H9 (cell line): ENCODE results near the gene DNAJC21. TPM values are rescaled to one million over a fixed set of nuclear protein-coding genes. Genes with fewer than 3 reads are reported as not detected.

Experiments
- DNase-seq: peaks from one replicate; pipeline ENCODE4 v3.0.0-alpha.2; 2017
- H2AFZ ChIP-seq: one replicate; pipeline ENCODE4 v1.6.1; 2013; ENCODE audit warnings: mild to moderate bottlenecking, low read length, control low read depth, moderate library complexity
- H2AK5ac ChIP-seq: 2 replicates; pipeline ENCODE4 v1.6.1; 2013; ENCODE audit warnings: low read length, control low read depth, mixed read lengths; ENCODE audit not compliant: insufficient read length
- H2BK120ac ChIP-seq: one replicate; pipeline ENCODE4 v1.6.1; 2013; ENCODE audit warnings: low read depth, mild to moderate bottlenecking, low read length, control low read depth, inconsistent platforms; ENCODE audit not compliant: poor library complexity, severe bottlenecking
- H2BK12ac ChIP-seq: 2 replicates; pipeline ENCODE4 v1.6.1; 2013; ENCODE audit warnings: low read length, control low read depth, mixed read lengths, low read depth; ENCODE audit not compliant: insufficient read length
- H2BK15ac ChIP-seq: 2 replicates; pipeline ENCODE4 v1.6.1; 2013; ENCODE audit warnings: low read depth, low read length, control low read depth
- H2BK20ac ChIP-seq: one replicate; pipeline ENCODE4 v1.6.1; 2013; ENCODE audit warnings: low read depth, mild to moderate bottlenecking, low read length, control low read depth, inconsistent platforms; ENCODE audit not compliant: poor library complexity, severe bottlenecking
- H2BK5ac ChIP-seq: 2 replicates; pipeline ENCODE4 v1.6.1; 2013; ENCODE audit warnings: low read length, control low read depth, mixed read lengths; ENCODE audit not compliant: insufficient read length
- H3K14ac ChIP-seq: 2 replicates; pipeline ENCODE4 v1.6.1; 2013; ENCODE audit warnings: low read length, control low read depth; ENCODE audit not compliant: insufficient read depth
- H3K18ac ChIP-seq: 2 replicates; pipeline ENCODE4 v1.6.1; 2013; ENCODE audit warnings: low read depth, mild to moderate bottlenecking, mixed read lengths, low read length, control low read depth; ENCODE audit not compliant: insufficient read length
- H3K23ac ChIP-seq: 2 replicates; pipeline ENCODE4 v1.6.1; 2013; ENCODE audit warnings: low read length, control low read depth, mixed read lengths, low read depth; ENCODE audit not compliant: insufficient read length
- H3K23me2 ChIP-seq: 2 replicates; pipeline ENCODE4 v1.6.1; 2013; ENCODE audit warnings: low read depth, mild to moderate bottlenecking, mixed read lengths, low read length, control low read depth; ENCODE audit not compliant: insufficient read length, poor library complexity, severe bottlenecking
- H3K27ac ChIP-seq: 2 replicates; pipeline ENCODE4 v1.5.1; 2013; ENCODE audit warnings: low read length, control low read depth, mixed read lengths, low read depth; ENCODE audit not compliant: insufficient read length
- H3K27me3 ChIP-seq: 2 replicates; pipeline ENCODE4 v1.6.1; 2013; ENCODE audit warnings: low read length, control low read depth, inconsistent platforms; ENCODE audit not compliant: insufficient read depth
- H3K4ac ChIP-seq: 2 replicates; pipeline ENCODE4 v1.6.1; 2013; ENCODE audit warnings: low read depth, mild to moderate bottlenecking, control low read depth, inconsistent platforms, low read length, moderate library complexity
- H3K4me1 ChIP-seq: 2 replicates; pipeline ENCODE4 v1.6.1; 2013; ENCODE audit warnings: low read length, control low read depth, inconsistent platforms; ENCODE audit not compliant: insufficient read depth
- H3K4me2 ChIP-seq: 2 replicates; pipeline ENCODE4 v1.6.1; 2013; ENCODE audit warnings: low read length, control low read depth, mixed read lengths; ENCODE audit not compliant: insufficient read length, insufficient read depth
- H3K56ac ChIP-seq: 2 replicates; pipeline ENCODE4 v1.6.1; 2013; ENCODE audit warnings: low read depth, mild to moderate bottlenecking, mixed read lengths, low read length, control low read depth; ENCODE audit not compliant: insufficient read length
- H3K79me1 ChIP-seq: 2 replicates; pipeline ENCODE4 v1.6.1; 2013; ENCODE audit warnings: low read depth, mild to moderate bottlenecking, moderate library complexity, low read length, control low read depth, inconsistent platforms; ENCODE audit not compliant: insufficient read depth, poor library complexity, severe bottlenecking
- H3K79me2 ChIP-seq: 2 replicates; pipeline ENCODE4 v1.6.1; 2013; ENCODE audit warnings: low read length, control low read depth, inconsistent platforms; ENCODE audit not compliant: insufficient read depth
- H3K9ac ChIP-seq: 2 replicates; pipeline ENCODE4 v1.6.1; 2013; ENCODE audit warnings: low read length, control low read depth, mixed read lengths; ENCODE audit not compliant: insufficient read length; ENCODE audit errors: extremely low read depth
- H3K9me3 ChIP-seq: one replicate; pipeline ENCODE4 v1.6.1; 2013; ENCODE audit warnings: low read depth, low read length, inconsistent platforms; ENCODE audit not compliant: control insufficient read depth
- H3T11ph ChIP-seq: one replicate; pipeline ENCODE4 v1.6.1; 2013; ENCODE audit warnings: mild to moderate bottlenecking, low read length, control low read depth, inconsistent platforms
- H4K20me1 ChIP-seq: one replicate; pipeline ENCODE4 v1.6.1; 2013; ENCODE audit not compliant: control insufficient read depth, insufficient read length, insufficient read depth
- H4K5ac ChIP-seq: 2 replicates; pipeline ENCODE4 v1.6.1; 2013; ENCODE audit warnings: low read depth, mild to moderate bottlenecking, mixed read lengths, low read length, control low read depth; ENCODE audit not compliant: insufficient read length
- H4K8ac ChIP-seq: replicated peaks from 2 replicates; pipeline ENCODE4 v1.6.1; 2013; ENCODE audit warnings: low read length, control low read depth, mixed read lengths, low read depth; ENCODE audit not compliant: insufficient read length
- H4K91ac ChIP-seq: 2 replicates; pipeline ENCODE4 v1.6.1; 2013; ENCODE audit warnings: low read depth, mild to moderate bottlenecking, moderate library complexity, mixed read lengths, low read length, control low read depth; ENCODE audit not compliant: insufficient read length
- H3K27ac Mint-ChIP-seq, 3 experiments: 2 replicates in 2 of 3; 3 replicates in 1 of 3; pipeline ENCODE4 v1.8.0; 2020 to 2021; ENCODE audit warnings: mixed read lengths in 3 of 3, mild to moderate bottlenecking in 1 of 3, moderate library complexity in 1 of 3
- H3K27me3 Mint-ChIP-seq: 2 replicates; pipeline ENCODE4 v1.8.0; 2021; ENCODE audit warnings: low read depth, mild to moderate bottlenecking, moderate library complexity, mixed read lengths
- H3K36me3 Mint-ChIP-seq, 3 experiments: 2 replicates in 2 of 3; 3 replicates in 1 of 3; pipeline ENCODE4 v1.8.0; 2020 to 2021; ENCODE audit warnings: low read depth in 3 of 3, mixed read lengths in 3 of 3; ENCODE audit not compliant: insufficient read depth in 1 of 3
- H3K4me1 Mint-ChIP-seq, 2 experiments: 2 replicates each; pipeline ENCODE4 v1.8.0; 2020; ENCODE audit warnings: mixed read lengths in 2 of 2
- H3K4me3 Mint-ChIP-seq, 2 experiments: 2 replicates in 1 of 2; 3 replicates in 1 of 2; pipeline ENCODE4 v1.8.0; 2020 to 2021; ENCODE audit warnings: mild to moderate bottlenecking in 2 of 2, mixed read lengths in 2 of 2, moderate library complexity in 1 of 2
- H3K9me3 Mint-ChIP-seq, 2 experiments: 2 replicates in 1 of 2; 3 replicates in 1 of 2; pipeline ENCODE4 v1.8.0; 2020; ENCODE audit warnings: mild to moderate bottlenecking in 2 of 2, mixed read lengths in 2 of 2, moderate library complexity in 1 of 2
- WGBS: extraction: QIAGEN DNeasy Blood & Tissue Kit; methylation state at CpG from one replicate; pipeline ENCODE4 v1.1.7; 2013; ENCODE audit warnings: missing lambda C conversion rate, low lambda C conversion rate, mixed read lengths; ENCODE audit not compliant: insufficient read length; ENCODE audit errors: extremely low coverage; 5-methylcytosine and 5-hydroxymethylcytosine counted together
- total RNA-seq: library from RNA; stranded (reverse); gene quantifications from 2 replicates; pipeline ENCODE4 v1.2.1, GENCODE V29; 2021
- TF ChIP-seq, protein P1 (sequence below): fragments of 200-600 bp; sonication (generic); conservative IDR thresholded peaks from 3 replicates; pipeline ENCODE4 v1.8.0; 2021; ENCODE audit warnings: antibody characterized with exemption, mild to moderate bottlenecking

DNAJC21 gene
- total RNA-seq, 1 experiment from 2014 or later = 50.4 TPM

DNA sequence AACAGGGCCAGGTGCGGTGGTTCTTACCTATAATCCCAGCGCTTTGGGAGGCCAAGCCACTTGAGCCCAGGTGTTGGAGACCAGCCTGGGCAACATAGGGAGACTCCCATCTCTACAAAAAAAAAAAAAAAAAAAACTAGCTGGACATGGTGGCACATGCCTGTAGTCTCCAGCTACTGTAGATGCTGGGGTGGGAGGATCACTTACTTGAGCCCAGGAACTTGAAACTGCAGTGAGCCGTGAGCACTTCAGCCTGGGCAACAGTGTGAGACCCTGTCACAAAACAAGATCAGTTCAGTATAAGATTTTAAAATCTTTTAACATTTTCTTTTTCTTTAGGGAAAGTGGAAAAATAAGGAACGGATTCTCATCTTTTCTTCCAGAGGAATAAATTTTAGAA, 11.3 kb upstream of the DNAJC21 start:
- Histone ChIP-seq H3K79me2 (peaks cover 28% of the 10 kb centered on the region), H3K4me2 (no peak overlapping the region)

More for the DNA sequence above, 11.3 kb upstream of the DNAJC21 start:
- H3K9me3 Mint-ChIP-seq = no peaks in the 10 kb centered on the region
- H3K27ac ChIP-seq = no peak overlapping the region
- no peak overlapping the region for H2AFZ ChIP-seq
- H3K27me3 ChIP-seq = no peaks in the 10 kb centered on the region
- H3K23ac ChIP-seq = no peak overlapping the region
- no peak for DNase-seq
- peaks cover 5% of the 10 kb centered on the region for H3K23me2 ChIP-seq
- TF ChIP-seq, protein P1, sequence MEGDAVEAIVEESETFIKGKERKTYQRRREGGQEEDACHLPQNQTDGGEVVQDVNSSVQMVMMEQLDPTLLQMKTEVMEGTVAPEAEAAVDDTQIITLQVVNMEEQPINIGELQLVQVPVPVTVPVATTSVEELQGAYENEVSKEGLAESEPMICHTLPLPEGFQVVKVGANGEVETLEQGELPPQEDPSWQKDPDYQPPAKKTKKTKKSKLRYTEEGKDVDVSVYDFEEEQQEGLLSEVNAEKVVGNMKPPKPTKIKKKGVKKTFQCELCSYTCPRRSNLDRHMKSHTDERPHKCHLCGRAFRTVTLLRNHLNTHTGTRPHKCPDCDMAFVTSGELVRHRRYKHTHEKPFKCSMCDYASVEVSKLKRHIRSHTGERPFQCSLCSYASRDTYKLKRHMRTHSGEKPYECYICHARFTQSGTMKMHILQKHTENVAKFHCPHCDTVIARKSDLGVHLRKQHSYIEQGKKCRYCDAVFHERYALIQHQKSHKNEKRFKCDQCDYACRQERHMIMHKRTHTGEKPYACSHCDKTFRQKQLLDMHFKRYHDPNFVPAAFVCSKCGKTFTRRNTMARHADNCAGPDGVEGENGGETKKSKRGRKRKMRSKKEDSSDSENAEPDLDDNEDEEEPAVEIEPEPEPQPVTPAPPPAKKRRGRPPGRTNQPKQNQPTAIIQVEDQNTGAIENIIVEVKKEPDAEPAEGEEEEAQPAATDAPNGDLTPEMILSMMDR = no peak
- no peak overlapping the region for H4K91ac ChIP-seq
- no peaks in the 10 kb centered on the region for H3K9me3 ChIP-seq
- no peak overlapping the region for H2BK20ac ChIP-seq
- no peak overlapping the region for H2BK12ac ChIP-seq
- H3K27ac Mint-ChIP-seq = no peak overlapping the region; a peak in 1 of 7 replicates
- H3K36me3 Mint-ChIP-seq = peaks cover 26 to 62% (median 56%) of the 10 kb centered on the region in 3 experiments
- no CpG with 5 or more reads among the region's 4 CpGs for WGBS
- H4K5ac ChIP-seq = no peak overlapping the region
- no peak overlapping the region for H3K4ac ChIP-seq
- H3K79me1 ChIP-seq = no peaks in the 10 kb centered on the region
- H3K4me3 Mint-ChIP-seq = no peak overlapping the region; a peak in 3 of 5 replicates
- no peak overlapping the region for H3T11ph ChIP-seq
- H2BK15ac ChIP-seq = no peak overlapping the region
- no peaks in the 10 kb centered on the region for H3K27me3 Mint-ChIP-seq
- H2AK5ac ChIP-seq = no peak overlapping the region
- no peaks in the 10 kb centered on the region for H4K20me1 ChIP-seq
- no peak overlapping the region for H3K56ac ChIP-seq
- no peak overlapping the region for H3K14ac ChIP-seq
- H3K4me1 ChIP-seq = no peaks in the 10 kb centered on the region
- no peak overlapping the region for H4K8ac ChIP-seq
- peaks cover 21 to 25% of the 10 kb centered on the region in 2 experiments for H3K4me1 Mint-ChIP-seq
- no peak overlapping the region for H3K18ac ChIP-seq
- H3K9ac ChIP-seq = no peak overlapping the region
- no peak overlapping the region for H2BK120ac ChIP-seq
- H2BK5ac ChIP-seq = no peak overlapping the region
